Activated T-helper 2 cell treated with anti-CD3 and anti-CD28 coated beads, Interferon-gamma antibody, Interleukin-2, Interleukin-4, amounts not matched to agents 10 μg/mL and 5 μg/mL and 100 μg/mL, durations not matched to agents 14 hours and 24 hours and 36 hours (primary cell): Measurements from ENCODE around the gene GRM7. TPM values are rescaled to one million over a fixed set of nuclear protein-coding genes. Genes with fewer than 3 reads are reported as not detected.

Source experiments
- DNase-seq: peaks from one replicate; pipeline ENCODE4 v3.0.0; 2021; ENCODE audit warnings: low spot score
- H3K27ac Mint-ChIP-seq: one replicate; pipeline ENCODE4 v1.8.0; 2021; ENCODE audit warnings: mixed read lengths
- H3K27me3 Mint-ChIP-seq: one replicate; pipeline ENCODE4 v1.8.0; 2021; ENCODE audit warnings: low read depth, mixed read lengths
- H3K36me3 Mint-ChIP-seq: one replicate; pipeline ENCODE4 v1.8.0; 2021; ENCODE audit warnings: low read depth, mixed read lengths
- H3K4me1 Mint-ChIP-seq: one replicate; pipeline ENCODE4 v1.8.0; 2021; ENCODE audit warnings: low read depth, mixed read lengths
- H3K4me3 Mint-ChIP-seq: one replicate; pipeline ENCODE4 v1.8.0; 2021; ENCODE audit warnings: low read depth, mild to moderate bottlenecking, moderate library complexity, mixed read lengths
- H3K9me3 Mint-ChIP-seq: one replicate; pipeline ENCODE4 v1.8.0; 2021; ENCODE audit warnings: mixed read lengths
- intact Hi-C: fragments of 100-400 bp; cut with micrococcal nuclease; formaldehyde crosslinking; loops from one replicate; pipeline ENCODE4 v1.15.1; 2023
- total RNA-seq: library from RNA; stranded (reverse); gene quantifications from 2 replicates; pipeline ENCODE4 v1.2.3, GENCODE V29; 2022

The GRM7 gene
- total RNA-seq, 1 donor from 2014 or later = not detected

DNA sequence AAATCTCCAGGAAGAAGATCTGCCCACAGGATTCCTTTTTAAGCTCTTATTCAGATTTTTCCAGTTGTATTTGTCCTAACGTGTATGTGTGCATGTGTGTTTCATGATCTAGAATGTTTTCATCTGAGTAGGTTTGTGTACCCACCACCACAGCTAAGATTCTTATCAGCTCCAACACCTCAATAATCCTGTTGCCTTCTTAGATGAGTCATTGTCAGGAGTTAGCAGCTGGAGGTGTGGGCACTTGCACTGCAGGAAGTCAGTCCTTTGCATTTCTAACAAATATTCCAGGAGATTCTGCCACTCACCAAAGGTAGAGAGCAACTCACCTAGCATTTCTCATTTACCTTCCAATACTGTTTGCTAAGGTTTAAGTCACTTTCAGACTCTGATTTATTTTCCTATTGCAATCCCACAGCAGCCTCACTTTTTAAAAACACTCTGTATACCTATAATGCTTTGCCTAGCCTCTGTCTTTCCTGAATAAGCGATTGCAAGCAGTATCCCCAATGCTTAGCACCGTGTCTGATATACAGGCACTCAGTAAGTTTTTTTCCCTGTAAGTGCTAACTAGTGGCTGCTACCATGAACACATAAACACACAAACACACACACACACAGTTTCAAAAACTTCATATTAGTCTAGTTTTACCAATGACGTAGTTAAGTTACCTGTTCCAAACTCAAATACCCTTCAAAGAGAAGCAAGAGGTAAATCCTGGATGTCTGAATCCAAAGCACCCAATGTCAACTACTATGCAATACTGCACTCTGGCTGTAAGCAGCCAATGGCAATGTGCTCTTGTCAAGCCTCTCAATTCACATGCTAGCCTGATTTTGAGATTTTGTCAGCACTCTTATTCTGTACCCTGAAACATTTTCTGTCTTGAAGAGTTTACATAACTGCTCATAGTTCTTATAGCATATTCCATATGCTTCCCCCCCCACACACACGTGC, 927.2 kb downstream of the GRM7 start:
- no peaks in the 10 kb centered on the region for H3K27me3 Mint-ChIP-seq
- no peak for DNase-seq
- H3K4me1 Mint-ChIP-seq = no peaks in the 10 kb centered on the region
- H3K4me3 Mint-ChIP-seq = no peak overlapping the region
- H3K36me3 Mint-ChIP-seq = no peaks in the 10 kb centered on the region
- H3K9me3 Mint-ChIP-seq = peaks cover 13% of the 10 kb centered on the region
- intact Hi-C loops = no loop called here
- no peak overlapping the region for H3K27ac Mint-ChIP-seq

- no peaks in the 10 kb centered on the region for H3K4me1 Mint-ChIP-seq
- H3K27me3 Mint-ChIP-seq = no peaks in the 10 kb centered on the region
- intact Hi-C loops = no loop called here
- no peak for DNase-seq
- peaks cover 13% of the 10 kb centered on the region for H3K9me3 Mint-ChIP-seq
- H3K27ac Mint-ChIP-seq = no peak overlapping the region
- no peaks in the 10 kb centered on the region for H3K36me3 Mint-ChIP-seq
- no peak overlapping the region for H3K4me3 Mint-ChIP-seq
Observed at GRCh38 chr3:7788881-7789280, 928.0 kb downstream of the GRM7 start.

DNA sequence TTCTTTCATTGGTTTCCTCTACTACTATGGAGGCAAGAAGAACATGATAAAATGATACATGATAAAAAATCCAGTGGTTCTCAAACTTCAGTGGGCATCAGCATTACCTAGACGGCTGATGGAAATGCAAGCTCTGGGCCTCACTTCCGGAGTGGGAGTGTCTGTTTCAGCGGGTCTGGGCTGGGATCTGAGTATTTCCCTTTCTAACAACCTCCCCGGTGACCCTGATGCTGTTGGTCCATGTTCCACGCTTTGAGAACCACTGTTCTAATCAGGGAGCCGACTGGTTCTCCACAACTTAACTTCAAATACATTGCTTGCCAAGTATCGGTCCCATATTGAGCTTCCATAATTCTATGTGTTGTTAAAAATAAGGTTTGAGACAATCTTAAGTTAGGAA, 928.4 kb downstream of the GRM7 start:
- peaks cover 13% of the 10 kb centered on the region for H3K9me3 Mint-ChIP-seq

DNA sequence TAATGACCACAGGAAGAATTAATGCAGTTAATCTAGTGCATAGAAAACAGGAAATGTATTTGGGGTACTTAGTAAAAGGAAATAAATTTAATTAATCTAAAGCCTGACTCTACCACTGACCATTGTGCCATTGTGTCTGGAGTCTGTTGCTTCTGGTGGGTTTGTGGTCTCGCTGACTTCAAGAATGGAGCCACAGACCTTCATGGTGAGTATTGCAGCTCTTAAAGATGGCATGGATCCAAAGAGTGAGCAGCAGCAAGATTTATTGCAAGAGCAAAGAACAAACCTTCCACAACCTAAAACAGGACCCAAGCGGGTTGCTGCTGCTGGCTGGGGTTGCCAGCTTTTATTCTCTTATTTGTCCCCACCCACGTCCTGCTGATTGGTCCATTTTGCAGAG, 929.2 kb downstream of the GRM7 start:
- Mint-ChIP-seq H3K4me1 (no peaks in the 10 kb centered on the region), H3K36me3 (no peaks in the 10 kb centered on the region), H3K9me3 (peaks cover 13% of the 10 kb centered on the region), H3K4me3 (no peak overlapping the region), H3K27me3 (no peaks in the 10 kb centered on the region), H3K27ac (no peak overlapping the region)
- intact Hi-C loops = no loop called here
- no peak for DNase-seq

More for the DNA sequence above, 928.4 kb downstream of the GRM7 start:
- DNase-seq = no peak
- Mint-ChIP-seq H3K4me1 (no peaks in the 10 kb centered on the region), H3K27me3 (no peaks in the 10 kb centered on the region), H3K27ac (no peak overlapping the region), H3K36me3 (no peaks in the 10 kb centered on the region), H3K4me3 (no peak overlapping the region)
- intact Hi-C loops = no loop called here
